HepG2 (cell line): ENCODE data around the gene KBTBD3. TPM values are rescaled to one million over a fixed set of nuclear protein-coding genes. Genes with fewer than 3 reads are reported as not detected.
A peak's percentile ranks its signal among the peaks of the same experiment; 100 is the strongest.

ENCODE experiments used
- BCL6 ChIP-seq: IDR thresholded peaks from 2 replicates; pipeline ENCODE4 v1.6.1; 2016; ENCODE audit warnings: missing genetic modification reagents, missing compliant biosample characterization
- FOXA3 ChIP-seq: IDR thresholded peaks from 2 replicates; pipeline ENCODE4 v1.6.1; 2016; ENCODE audit warnings: missing genetic modification reagents, missing compliant biosample characterization
- FOXP1 ChIP-seq, 2 experiments: fragments of 450-650 bp in 1 of 2; IDR thresholded peaks; 2 replicates each; pipeline ENCODE4 v1.6.1; 2017 to 2018; ENCODE audit warnings: antibody characterized with exemption in 1 of 2
- GATAD1 ChIP-seq: IDR thresholded peaks from 2 replicates; pipeline ENCODE4 v1.6.1; 2016; ENCODE audit warnings: missing genetic modification reagents, missing compliant biosample characterization
- HDAC2 ChIP-seq: sonication (generic); formaldehyde crosslinking; IDR thresholded peaks from 2 replicates; pipeline ENCODE4 v1.4.0; 2020; ENCODE audit warnings: missing genetic modification reagents
- HNRNPLL ChIP-seq: fragments of 200-400 bp; formaldehyde crosslinking; IDR thresholded peaks from 2 replicates; pipeline ENCODE4 v1.6.1; 2017; ENCODE audit warnings: mild to moderate bottlenecking, low read depth, low read length; ENCODE audit not compliant: poor library complexity, severe bottlenecking
- MAX ChIP-seq: IDR thresholded peaks from 2 replicates; pipeline ENCODE4 v1.6.1; 2012; ENCODE audit warnings: inconsistent platforms
- NRL ChIP-seq: sonication (generic); formaldehyde crosslinking; IDR thresholded peaks from 2 replicates; pipeline ENCODE4 v1.5.0; 2020; ENCODE audit warnings: missing genetic modification reagents, mild to moderate bottlenecking, moderate library complexity, borderline replicate concordance
- PAX8 ChIP-seq: sonication (generic); formaldehyde crosslinking; IDR thresholded peaks from 2 replicates; pipeline ENCODE4 v1.8.0; 2022; ENCODE audit warnings: mild to moderate bottlenecking, missing genetic modification reagents, borderline replicate concordance
- POLR2AphosphoS2 ChIP-seq: IDR thresholded peaks from 2 replicates; pipeline ENCODE4 v1.6.1; 2011; ENCODE audit warnings: low read depth, low read length, improper control_type of control experiment
- STAG1 ChIP-seq: sonication (generic); formaldehyde crosslinking; IDR thresholded peaks from 2 replicates; pipeline ENCODE4 v1.4.0; 2020; ENCODE audit warnings: missing genetic modification reagents
- U2AF2 ChIP-seq: fragments of 200-400 bp; formaldehyde crosslinking; IDR thresholded peaks from 2 replicates; pipeline ENCODE4 v1.6.1; 2017; ENCODE audit warnings: low read depth, mild to moderate bottlenecking, low read length
- YEATS4 ChIP-seq: sonication (generic); formaldehyde crosslinking; IDR thresholded peaks from 2 replicates; pipeline ENCODE4 v1.4.0; 2020; ENCODE audit warnings: missing genetic modification reagents, borderline replicate concordance
- ZBTB1 ChIP-seq: sonication (generic); formaldehyde crosslinking; IDR thresholded peaks from 2 replicates; pipeline ENCODE4 v1.4.0; 2020; ENCODE audit warnings: missing genetic modification reagents, borderline replicate concordance
- ZBTB7B ChIP-seq: sonication (generic); formaldehyde crosslinking; IDR thresholded peaks from 2 replicates; pipeline ENCODE4 v1.4.0; 2020; ENCODE audit warnings: missing genetic modification reagents
- ZFAT ChIP-seq: sonication (generic); formaldehyde crosslinking; conservative IDR thresholded peaks from 2 replicates; pipeline ENCODE4 v1.8.1; 2023; ENCODE audit warnings: missing genetic modification reagents, inconsistent platforms
- ZNF367 ChIP-seq: sonication (generic); formaldehyde crosslinking; IDR thresholded peaks from 2 replicates; pipeline ENCODE4 v1.4.0; 2020; ENCODE audit warnings: missing genetic modification reagents, borderline replicate concordance
- ZNF564 ChIP-seq: sonication (generic); formaldehyde crosslinking; IDR thresholded peaks from 2 replicates; pipeline ENCODE4 v1.8.1; 2023; ENCODE audit warnings: mild to moderate bottlenecking, missing genetic modification reagents
- ZNF589 ChIP-seq: sonication (generic); formaldehyde crosslinking; conservative IDR thresholded peaks from 2 replicates; pipeline ENCODE4 v1.8.0; 2022; ENCODE audit warnings: mild to moderate bottlenecking, moderate library complexity, missing genetic modification reagents
- ZNF788 ChIP-seq: sonication (generic); formaldehyde crosslinking; IDR thresholded peaks from 2 replicates; pipeline ENCODE4 v1.5.0; 2020; ENCODE audit warnings: mild to moderate bottlenecking, missing genetic modification reagents, borderline replicate concordance
- ZNF792 ChIP-seq: IDR thresholded peaks from 2 replicates; pipeline ENCODE4 v1.6.1; 2016
- ZNF850 ChIP-seq: sonication (generic); formaldehyde crosslinking; conservative IDR thresholded peaks from 2 replicates; pipeline ENCODE4 v1.9.0; 2021; ENCODE audit warnings: mild to moderate bottlenecking, missing genetic modification reagents
- ZNF883 ChIP-seq: sonication (generic); formaldehyde crosslinking; IDR thresholded peaks from 2 replicates; pipeline ENCODE4 v1.5.1; 2020; ENCODE audit warnings: mild to moderate bottlenecking, missing genetic modification reagents; ENCODE audit errors: not compliant biosample characterization
- polyA plus RNA-seq, 8 experiments: library from polyadenylated mRNA; depleted of rRNA in 3 of 8; stranded (reverse) in 7 of 8; unstranded in 1 of 8; fragments of >200 nt; fragmentation: Illumina TruSeq in 4 of 8; extraction: Trizol in 4 of 8; gene quantifications; 2 replicates each; pipeline versions ENCODE4 v1.2.1 to v1.2.3, GENCODE V29; 2011 to 2016; ENCODE audit warnings: low read depth in 4 of 8, missing spikeins in 1 of 8, mixed read lengths in 1 of 8; ENCODE audit not compliant: insufficient read depth in 1 of 8
- total RNA-seq, 5 experiments: library from RNA; depleted of rRNA; stranded (reverse); fragments of >200 nt; fragmentation: Illumina TruSeq; extraction: Trizol; gene quantifications; 2 replicates each; pipeline ENCODE4 v1.2.3, GENCODE V29; 2016; ENCODE audit warnings: low read depth in 1 of 5
- TF ChIP-seq, protein P1 (sequence below): sonication (generic); formaldehyde crosslinking; IDR thresholded peaks from 2 replicates; pipeline ENCODE4 v1.5.0; 2020; ENCODE audit warnings: missing genetic modification reagents
- TF ChIP-seq, protein P2 (sequence below): sonication (generic); formaldehyde crosslinking; IDR thresholded peaks from 2 replicates; pipeline ENCODE4 v1.5.1; 2020; ENCODE audit warnings: mild to moderate bottlenecking, missing genetic modification reagents, moderate library complexity

Gene KBTBD3
- total and polyA plus RNA-seq, 2 of the 13 experiments (the other 11 are each of a cell fraction or from before 2014, with no cell fraction given) = 1.8 to 7.4 TPM

GRCh38 chr11:106021967-106022794 lies 55.0 kb downstream of the KBTBD3 start, which contains the start of gene MSANTD4 (continued):
- TF ChIP-seq FOXP1 (IDR thresholded peaks at IDR 0.05) (no peak), FOXP1 (CRISPR knock-in tag; IDR thresholded peaks at IDR 0.05) (no peak), HDAC2 (peak; percentile 41; the same call in 1 of the 2 replicates), YEATS4 (CRISPR knock-in tag) (peak; percentile 74), ZNF564 (no peak), ZBTB7B (no peak), U2AF2 (no peak), MAX (0 out of 2 replicates have a peak, but pooled peaks have one; percentile 25), ZFAT (no peak), PAX8 (CRISPR knock-in tag) (no peak), ZNF589 (CRISPR knock-in tag) (no peak), ZBTB1 (no peak), POLR2AphosphoS2 (no peak), GATAD1 (CRISPR knock-in tag) (peak; percentile 79), ZNF788 (CRISPR knock-in tag) (no peak), STAG1 (CRISPR knock-in tag) (no peak), FOXA3 (CRISPR knock-in tag) (peak; percentile 6; the same call in 1 of the 2 replicates), BCL6 (0 out of 2 replicates have a peak, but pooled peaks have one; percentile 9), ZNF883 (CRISPR knock-in tag) (peak; percentile 47), NRL (CRISPR knock-in tag) (no peak), HNRNPLL (peak; percentile 79), ZNF367 (no peak), ZNF792 (0 out of 2 replicates have a peak, but pooled peaks have one; percentile 24), ZNF850 (CRISPR knock-in tag) (no peak)
- TF ChIP-seq, protein P1, sequence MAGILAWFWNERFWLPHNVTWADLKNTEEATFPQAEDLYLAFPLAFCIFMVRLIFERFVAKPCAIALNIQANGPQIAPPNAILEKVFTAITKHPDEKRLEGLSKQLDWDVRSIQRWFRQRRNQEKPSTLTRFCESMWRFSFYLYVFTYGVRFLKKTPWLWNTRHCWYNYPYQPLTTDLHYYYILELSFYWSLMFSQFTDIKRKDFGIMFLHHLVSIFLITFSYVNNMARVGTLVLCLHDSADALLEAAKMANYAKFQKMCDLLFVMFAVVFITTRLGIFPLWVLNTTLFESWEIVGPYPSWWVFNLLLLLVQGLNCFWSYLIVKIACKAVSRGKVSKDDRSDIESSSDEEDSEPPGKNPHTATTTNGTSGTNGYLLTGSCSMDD (CRISPR knock-in tag) = no peak
- TF ChIP-seq, protein P2, sequence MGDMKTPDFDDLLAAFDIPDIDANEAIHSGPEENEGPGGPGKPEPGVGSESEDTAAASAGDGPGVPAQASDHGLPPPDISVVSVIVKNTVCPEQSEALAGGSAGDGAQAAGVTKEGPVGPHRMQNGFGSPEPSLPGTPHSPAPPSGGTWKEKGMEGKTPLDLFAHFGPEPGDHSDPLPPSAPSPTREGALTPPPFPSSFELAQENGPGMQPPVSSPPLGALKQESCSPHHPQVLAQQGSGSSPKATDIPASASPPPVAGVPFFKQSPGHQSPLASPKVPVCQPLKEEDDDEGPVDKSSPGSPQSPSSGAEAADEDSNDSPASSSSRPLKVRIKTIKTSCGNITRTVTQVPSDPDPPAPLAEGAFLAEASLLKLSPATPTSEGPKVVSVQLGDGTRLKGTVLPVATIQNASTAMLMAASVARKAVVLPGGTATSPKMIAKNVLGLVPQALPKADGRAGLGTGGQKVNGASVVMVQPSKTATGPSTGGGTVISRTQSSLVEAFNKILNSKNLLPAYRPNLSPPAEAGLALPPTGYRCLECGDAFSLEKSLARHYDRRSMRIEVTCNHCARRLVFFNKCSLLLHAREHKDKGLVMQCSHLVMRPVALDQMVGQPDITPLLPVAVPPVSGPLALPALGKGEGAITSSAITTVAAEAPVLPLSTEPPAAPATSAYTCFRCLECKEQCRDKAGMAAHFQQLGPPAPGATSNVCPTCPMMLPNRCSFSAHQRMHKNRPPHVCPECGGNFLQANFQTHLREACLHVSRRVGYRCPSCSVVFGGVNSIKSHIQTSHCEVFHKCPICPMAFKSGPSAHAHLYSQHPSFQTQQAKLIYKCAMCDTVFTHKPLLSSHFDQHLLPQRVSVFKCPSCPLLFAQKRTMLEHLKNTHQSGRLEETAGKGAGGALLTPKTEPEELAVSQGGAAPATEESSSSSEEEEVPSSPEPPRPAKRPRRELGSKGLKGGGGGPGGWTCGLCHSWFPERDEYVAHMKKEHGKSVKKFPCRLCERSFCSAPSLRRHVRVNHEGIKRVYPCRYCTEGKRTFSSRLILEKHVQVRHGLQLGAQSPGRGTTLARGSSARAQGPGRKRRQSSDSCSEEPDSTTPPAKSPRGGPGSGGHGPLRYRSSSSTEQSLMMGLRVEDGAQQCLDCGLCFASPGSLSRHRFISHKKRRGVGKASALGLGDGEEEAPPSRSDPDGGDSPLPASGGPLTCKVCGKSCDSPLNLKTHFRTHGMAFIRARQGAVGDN = peak; percentile 65
